ENCODE results near the gene LRRC1.

Gene LRRC1

GRCh38 chr6:53851561-53851960 lies 56.8 kb downstream of the LRRC1 start:
- no peak for DNase-seq

DNA sequence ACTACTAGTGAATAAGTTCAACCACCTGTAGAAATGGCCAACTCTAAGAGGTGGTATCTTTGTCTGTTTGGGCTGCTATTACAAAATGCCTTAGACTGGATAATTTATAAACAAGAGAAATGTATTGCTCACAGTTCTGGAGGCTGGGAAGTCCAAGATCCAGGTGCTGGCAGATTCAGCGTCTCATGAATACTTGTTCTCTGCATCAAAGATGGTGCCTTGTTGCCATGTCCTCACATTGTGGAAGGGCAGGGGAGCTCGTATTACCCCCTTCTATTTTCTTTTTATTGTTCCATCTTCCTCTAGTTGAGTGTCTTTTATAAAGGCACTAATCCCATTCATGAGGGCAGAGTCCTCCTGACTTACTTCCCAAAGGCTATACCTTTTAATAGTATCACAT lies 58.0 kb downstream of the LRRC1 start:
- no peak for DNase-seq

GRCh38 chr6:53854843-53855567 lies 60.2 kb downstream of the LRRC1 start:
- no peak for DNase-seq

GRCh38 chr6:53855940-53856339 lies 61.1 kb downstream of the LRRC1 start:
- no peak for DNase-seq

DNA sequence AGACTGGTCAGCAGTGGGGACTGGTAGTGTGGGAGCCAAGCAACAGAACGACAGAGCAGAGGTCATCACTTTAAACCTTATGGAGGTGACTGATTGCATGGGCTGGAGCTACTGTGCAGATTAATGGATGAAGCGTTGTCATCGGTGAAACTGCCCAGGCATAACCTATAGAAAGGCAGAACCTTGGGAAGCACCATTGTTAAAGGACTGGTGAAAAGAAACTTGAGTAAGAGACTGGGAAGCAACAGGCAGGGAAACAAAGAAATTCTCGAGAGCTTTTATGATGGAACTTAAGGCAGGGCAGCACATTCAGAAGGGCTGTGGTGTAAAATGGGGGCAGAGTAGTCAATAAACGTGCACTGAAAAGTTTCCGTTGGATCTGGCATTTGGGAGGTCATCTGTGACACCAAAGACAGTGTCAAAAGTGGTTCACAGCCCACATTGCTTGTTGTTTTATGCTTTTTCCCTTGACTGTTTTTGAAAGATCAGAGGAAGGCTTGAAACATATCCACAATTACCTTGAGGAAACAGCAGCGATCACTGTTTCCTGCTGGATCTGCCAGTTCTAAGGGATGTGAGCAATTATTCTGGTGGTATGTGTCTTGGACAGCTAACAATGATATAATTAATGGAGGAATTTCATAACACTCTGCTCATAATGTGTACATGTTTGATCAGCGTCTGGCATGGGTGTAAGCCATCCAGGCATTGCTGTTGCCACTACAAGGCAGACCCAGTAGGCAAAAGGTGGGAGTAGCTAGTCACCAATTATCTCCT lies 62.7 kb downstream of the LRRC1 start:
- peak; percentile 15 for DNase-seq

DNA sequence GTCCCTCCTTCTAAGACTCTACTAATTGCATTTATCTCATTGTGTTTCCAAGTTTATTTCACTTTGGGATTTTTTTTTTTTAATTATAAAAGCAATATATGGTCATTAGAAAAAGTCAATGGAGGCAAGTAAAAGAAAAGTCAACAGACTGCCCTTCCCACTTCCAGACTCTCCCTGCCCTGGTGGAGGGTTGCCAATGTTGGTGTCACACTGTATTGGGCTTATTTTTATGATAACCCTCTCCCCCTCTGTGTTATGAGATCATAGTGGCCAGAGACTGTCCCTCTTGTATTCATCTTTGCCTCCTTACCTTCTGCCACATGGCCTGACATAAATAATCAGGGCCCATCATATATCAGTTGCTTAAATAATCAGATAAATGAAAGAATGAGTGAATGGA lies 63.4 kb downstream of the LRRC1 start:
- DNase-seq = no peak

- DNase-seq = no peak
Measured at GRCh38 chr6:53858913-53859312, 64.1 kb downstream of the LRRC1 start.

- DNase-seq = no peak
Measured at GRCh38 chr6:53860511-53860910, 65.7 kb downstream of the LRRC1 start.

- no peak for DNase-seq
Measured at GRCh38 chr6:53861518-53861917, 66.7 kb downstream of the LRRC1 start.

- DNase-seq = peak; percentile 87
Measured at GRCh38 chr6:53862662-53863462, 68.1 kb downstream of the LRRC1 start.

GRCh38 chr6:53864781-53865180 lies 70.0 kb downstream of the LRRC1 start:
- no peak for DNase-seq

- DNase-seq = peak; percentile 9
Measured at GRCh38 chr6:53866226-53866625, 71.4 kb downstream of the LRRC1 start.

- DNase-seq = no peak
Measured at GRCh38 chr6:53868626-53869025, 73.8 kb downstream of the LRRC1 start.

GRCh38 chr6:53869964-53870363 lies 75.2 kb downstream of the LRRC1 start:
- DNase-seq = no peak

GRCh38 chr6:53873922-53874321 lies 79.1 kb downstream of the LRRC1 start:
- no peak for DNase-seq

- DNase-seq = no peak
Measured at GRCh38 chr6:53874964-53875363, 80.2 kb downstream of the LRRC1 start.

DNA sequence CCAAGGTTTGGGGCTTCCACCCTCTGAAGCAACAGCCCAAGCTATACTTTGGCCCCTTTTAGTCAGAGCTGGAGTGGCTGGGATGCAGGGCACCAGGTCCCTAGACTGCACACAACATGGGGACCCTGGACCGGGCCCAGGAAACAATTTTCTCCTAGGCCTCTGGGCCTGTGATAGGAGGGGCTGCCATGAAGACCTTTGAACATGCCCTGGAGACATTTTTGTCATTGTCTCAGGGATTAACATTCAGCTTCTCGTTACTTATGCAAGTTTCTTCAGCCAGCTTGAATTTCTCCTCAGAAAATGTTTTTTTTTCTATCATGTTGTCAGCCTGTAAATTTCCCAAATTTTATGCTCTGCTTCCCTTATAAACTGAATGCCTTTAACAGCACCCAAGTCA lies 82.3 kb downstream of the LRRC1 start:
- no peak for DNase-seq

DNA sequence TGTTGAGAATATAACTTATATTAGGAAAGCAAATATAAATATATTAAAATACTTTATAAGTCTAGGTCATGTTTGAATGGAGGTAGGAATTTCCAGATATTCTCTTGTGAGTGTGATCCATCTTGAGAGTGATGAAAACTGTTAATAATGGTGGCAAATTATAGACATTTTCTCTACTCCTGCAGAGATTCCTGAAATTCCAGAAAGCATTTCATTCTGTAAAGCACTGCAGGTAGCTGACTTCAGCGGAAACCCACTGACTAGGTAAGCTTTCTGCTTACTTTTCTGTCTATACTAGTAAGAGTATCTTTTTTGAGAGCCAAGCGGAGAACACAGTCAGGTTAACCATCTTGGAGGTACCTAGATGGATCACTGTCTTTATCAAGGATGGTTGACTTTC lies 84.0 kb downstream of the LRRC1 start:
- no peak for DNase-seq

- DNase-seq = no peak
Measured at GRCh38 chr6:53879608-53880007, 84.8 kb downstream of the LRRC1 start.

GRCh38 chr6:53887316-53887715 lies 92.5 kb downstream of the LRRC1 start:
- DNase-seq = no peak

GRCh38 chr6:53888931-53889330 lies 94.1 kb downstream of the LRRC1 start:
- peak; percentile 48 for DNase-seq

DNA sequence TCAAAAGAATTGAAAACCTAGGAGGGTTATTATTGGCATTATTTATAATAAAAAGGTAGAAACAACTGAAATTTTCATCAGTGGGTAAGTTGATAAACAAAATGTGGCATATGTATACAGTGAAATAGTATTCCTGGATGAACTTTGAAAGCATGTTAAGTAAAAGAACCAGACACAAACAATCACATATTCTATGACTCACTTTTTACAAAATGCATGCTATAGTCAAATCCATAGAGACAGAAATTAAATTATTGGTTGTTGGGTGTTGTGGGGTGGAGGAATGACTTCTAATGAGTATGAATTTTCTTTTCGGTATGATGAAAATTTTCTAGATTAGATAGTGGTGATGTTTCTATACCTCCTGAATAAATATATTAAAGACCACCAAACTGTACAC lies 94.6 kb downstream of the LRRC1 start:
- DNase-seq = no peak

DNA sequence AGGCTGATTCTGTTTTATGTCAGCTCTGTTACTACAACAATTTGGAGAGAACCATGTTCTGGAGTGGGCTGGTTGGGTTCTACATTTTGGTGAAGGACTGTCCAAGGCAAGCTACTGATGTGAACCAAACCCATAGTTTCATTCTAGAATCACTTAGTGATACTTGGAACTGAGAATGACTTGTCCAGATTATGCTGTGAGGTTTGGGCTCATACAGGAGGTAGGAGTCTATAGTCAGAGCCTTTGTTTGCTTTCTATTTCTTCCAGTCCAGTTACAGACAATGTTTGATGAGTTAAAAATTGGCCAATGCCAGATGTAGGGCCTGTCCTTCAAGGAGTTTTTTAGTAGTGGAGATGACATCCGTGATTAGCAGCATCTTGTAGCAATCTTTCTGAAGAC lies 97.9 kb downstream of the LRRC1 start:
- no peak for DNase-seq
